NT2/D1 (cell line): Measurements from ENCODE around the gene GMNN.

ENCODE experiments used
- SUZ12 ChIP-seq: IDR thresholded peaks from 2 replicates; pipeline ENCODE4 v1.6.1; 2011; ENCODE audit not compliant: insufficient read length, insufficient read depth; ENCODE audit errors: extremely low read depth
- ZNF274 ChIP-seq: IDR thresholded peaks from 2 replicates; pipeline ENCODE4 v1.6.1; 2011; ENCODE audit warnings: mild to moderate bottlenecking, low read depth, low read length

- TF ChIP-seq SUZ12 (no peak), ZNF274 (no peak)
These were observed 24.2 kb downstream of the GMNN start, which contains the start of gene ARMH2 for GRCh38 chr6:24798740-24799540.
